Body of pancreas (tissue), 4 donors: ENCODE data around the gene INVS. TPM values are rescaled to one million over a fixed set of nuclear protein-coding genes. Genes with fewer than 3 reads are reported as not detected.

ENCODE experiments used
- ATAC-seq: fragments of 150-250 bp; one replicate; pipeline ENCODE4 v1.9.1; 2016
- DNase-seq, 4 donors: peaks; one replicate each; pipeline ENCODE4 v3.0.0-alpha.2; 2019
- H3K27ac ChIP-seq, 4 donors: fragments of 200-600 bp; sonication (generic); 1 replicate in 3 of 4; 2 replicates in 1 of 4; pipeline versions ENCODE4 v1.5.1 to v1.6.1; 2016 to 2019; ENCODE audit warnings: mild to moderate bottlenecking in 1 of 4, mixed read lengths in 1 of 4, moderate library complexity in 1 of 4
- H3K27me3 ChIP-seq, 2 donors: fragments of 200-600 bp; sonication (generic); one replicate each; pipeline ENCODE4 v1.6.0; 2016; ENCODE audit warnings: mild to moderate bottlenecking in 1 of 2
- H3K36me3 ChIP-seq, 2 donors: fragments of 200-600 bp; sonication (generic); replicated peaks in 1 of 2; 2 replicates each; pipeline ENCODE4 v1.5.1; 2016; ENCODE audit warnings: low read depth in 2 of 2; ENCODE audit not compliant: insufficient read depth in 1 of 2
- H3K4me1 ChIP-seq: fragments of 200-600 bp; sonication (generic); one replicate; pipeline ENCODE4 v1.6.0; 2016
- H3K4me3 ChIP-seq, 2 donors: fragments of 200-600 bp; sonication (generic); 1 replicate in 1 of 2; 2 replicates in 1 of 2; pipeline ENCODE4 v1.5.1; 2016 to 2019
- H3K9me3 ChIP-seq, 3 donors: fragments of 200-600 bp; sonication (generic); 1 replicate in 2 of 3; 2 replicates in 1 of 3; pipeline ENCODE4 v1.5.1; 2016
- CTCF ChIP-seq, 7 experiments: fragments of 450-650 bp in 4 of 7; fragments of 200-600 bp in 3 of 7; sonication (generic) in 3 of 7; IDR thresholded peaks; one replicate each; pipeline ENCODE4 v1.5.1; 2016 to 2019; ENCODE audit warnings: antibody characterized with exemption in 7 of 7
- POLR2A ChIP-seq, 3 donors: fragments of 450-650 bp; IDR thresholded peaks; one replicate each; pipeline ENCODE4 v1.6.1; 2016; ENCODE audit warnings: antibody characterized with exemption in 3 of 3, mild to moderate bottlenecking in 2 of 3
- WGBS, 2 donors: methylation state at CpG; one replicate each; pipeline ENCODE4 v1.1.5; 2017; 5-methylcytosine and 5-hydroxymethylcytosine counted together
- intact Hi-C: fragments of 100-400 bp; cut with DNase I; formaldehyde crosslinking; loops from one replicate; pipeline ENCODE4 v1.15.1; 2023
- total RNA-seq, 2 donors: library from RNA; depleted of rRNA; stranded (reverse); fragments of >200 nt; gene quantifications; one replicate each; pipeline ENCODE4 v1.1.0, GENCODE V29; 2016

Gene INVS
- total RNA-seq, 2 donors from 2014 or later = 28.3 to 29.8 TPM

GRCh38 chr9:100160021-100160420 is 61.0 kb downstream of the INVS start:
- Histone ChIP-seq H3K4me3 (no peak overlapping the region), H3K27me3 (no peaks in the 10 kb centered on the region), H3K36me3 (no peaks in the 10 kb centered on the region), H3K27ac (no peak overlapping the region), H3K4me1 (no peaks in the 10 kb centered on the region), H3K9me3 (no peaks in the 10 kb centered on the region)
- ATAC-seq (no peak), DNase-seq (no peak)
- 95 to 98% methylated on average over 3 of the region's 3 CpGs for WGBS, 2 donors
- TF ChIP-seq POLR2A (IDR thresholded peaks at IDR 0.05) (no peak), CTCF (IDR thresholded peaks at IDR 0.05) (no peak)
- intact Hi-C loops = no loop called here

- intact Hi-C loops = no loop called here
- Histone ChIP-seq H3K4me3 (no peak overlapping the region), H3K27ac (no peak overlapping the region), H3K4me1 (no peaks in the 10 kb centered on the region), H3K27me3 (no peaks in the 10 kb centered on the region), H3K36me3 (no peaks in the 10 kb centered on the region), H3K9me3 (no peaks in the 10 kb centered on the region)
- DNase-seq = no peak
- TF ChIP-seq POLR2A (IDR thresholded peaks at IDR 0.05) (no peak), CTCF (IDR thresholded peaks at IDR 0.05) (no peak)
- ATAC-seq = no peak
These were observed 68.1 kb downstream of the INVS start for GRCh38 chr9:100167176-100167575.

- H3K9me3 ChIP-seq = no peaks in the 10 kb centered on the region
- H3K36me3 ChIP-seq = no peaks in the 10 kb centered on the region
- DNase-seq (no peak), ATAC-seq (no peak)
- no peaks in the 10 kb centered on the region for H3K4me1 ChIP-seq
- H3K27ac ChIP-seq = no peak overlapping the region
- H3K4me3 ChIP-seq = no peak overlapping the region
- TF ChIP-seq CTCF (IDR thresholded peaks at IDR 0.05) = no peak
- no peak for TF ChIP-seq POLR2A (IDR thresholded peaks at IDR 0.05)
- no peaks in the 10 kb centered on the region for H3K27me3 ChIP-seq
- intact Hi-C loops = no loop called here
- 40 to 53% methylated on average over 5 of the region's 5 CpGs for WGBS, 2 donors
These were observed 69.0 kb downstream of the INVS start for GRCh38 chr9:100167915-100168654.

GRCh38 chr9:100170085-100170484 is 71.0 kb downstream of the INVS start:
- ATAC-seq = no peak
- H3K9me3 ChIP-seq = no peaks in the 10 kb centered on the region
- TF ChIP-seq CTCF (IDR thresholded peaks at IDR 0.05) = no peak
- no peak for TF ChIP-seq POLR2A (IDR thresholded peaks at IDR 0.05)
- H3K27ac ChIP-seq = no peak overlapping the region
- no peaks in the 10 kb centered on the region for H3K27me3 ChIP-seq
- no peak for DNase-seq
- H3K36me3 ChIP-seq = no peaks in the 10 kb centered on the region
- no peak overlapping the region for H3K4me3 ChIP-seq
- intact Hi-C loops = no loop called here
- H3K4me1 ChIP-seq = no peaks in the 10 kb centered on the region

GRCh38 chr9:100170556-100170955 is 71.5 kb downstream of the INVS start:
- DNase-seq (no peak), ATAC-seq (no peak)
- Histone ChIP-seq H3K4me1 (no peaks in the 10 kb centered on the region), H3K27ac (no peak overlapping the region), H3K4me3 (no peak overlapping the region), H3K9me3 (no peaks in the 10 kb centered on the region), H3K27me3 (no peaks in the 10 kb centered on the region), H3K36me3 (no peaks in the 10 kb centered on the region)
- intact Hi-C loops = no loop called here
- no peak for TF ChIP-seq CTCF (IDR thresholded peaks at IDR 0.05)
- TF ChIP-seq POLR2A (IDR thresholded peaks at IDR 0.05) = no peak
